SW480 (cell line): Measurements from ENCODE around the gene NEK4.

Source experiments
- DNase-seq: peaks from one replicate; pipeline ENCODE4 v3.0.0-alpha.2; 2016; ENCODE audit warnings: low spot score

The NEK4 gene

DNA sequence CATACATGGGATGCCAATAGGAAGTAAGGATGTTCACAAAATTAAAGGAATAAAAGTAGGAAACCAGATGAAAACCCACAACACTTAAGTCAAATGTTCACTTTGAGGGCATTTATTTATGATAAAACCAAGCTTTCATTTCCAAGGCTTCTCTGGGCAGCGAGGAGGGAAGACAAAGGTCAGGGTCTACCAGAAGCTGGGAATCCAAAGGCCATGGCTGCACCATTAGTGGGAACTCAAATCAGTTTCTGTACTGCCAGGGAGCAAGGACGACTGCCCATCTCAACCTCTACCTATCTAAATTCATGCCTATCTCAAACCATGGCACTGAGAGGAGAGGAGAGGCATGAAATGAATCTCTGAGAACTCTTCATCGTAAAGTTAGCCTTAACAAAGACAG, 107.6 kb downstream of the NEK4 start:
- DNase-seq: no peak

DNA sequence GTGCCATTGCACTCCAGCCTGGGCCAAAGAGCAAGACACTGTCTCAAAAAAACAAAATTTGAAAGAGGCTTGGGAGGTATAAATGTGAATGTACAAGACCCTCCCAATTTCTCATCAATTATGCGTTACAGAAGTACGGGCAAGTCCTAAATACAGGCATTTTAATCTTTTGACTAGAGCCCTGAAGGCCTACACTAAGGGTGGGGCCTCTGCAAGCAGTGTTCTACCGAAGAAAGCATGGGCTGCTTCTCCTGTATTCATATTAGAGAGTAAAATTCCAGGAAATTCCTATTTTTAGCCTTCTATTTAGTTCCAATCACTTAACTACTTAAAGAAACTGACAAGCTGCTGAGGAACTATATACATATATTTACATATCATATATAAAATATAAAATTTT, 110.7 kb downstream of the NEK4 start:
- no peak for DNase-seq
